H1 (cell line): Measurements from ENCODE around the gene RGS14. TPM values are rescaled to one million over a fixed set of nuclear protein-coding genes. Genes with fewer than 3 reads are reported as not detected.

Source experiments
- CTCF ChIA-PET: fragments of 300-600 bp; sonication (Branson Sonifier 250); formaldehyde crosslinking; loops from one replicate; lab custom pipeline; 2021; ENCODE audit not compliant: partially characterized antibody; lab: Charles Lee
- POLR2A ChIA-PET: fragments of 300-600 bp; sonication (Branson Sonifier 250); formaldehyde crosslinking; loops from one replicate; lab custom pipeline; 2021; ENCODE audit warnings: inconsistent platforms; ENCODE audit not compliant: partially characterized antibody; lab: Charles Lee
- DNase-seq, 2 experiments: peaks; one replicate each; pipeline versions ENCODE4 v3.0.0 to v3.0.0-alpha.2; 2010 to 2022; ENCODE audit warnings: low spot score in 2 of 2, low read depth in 1 of 2, mixed read lengths in 1 of 2
- FAIRE-seq: peaks from 2 replicates; lab custom pipeline; 2011; peaks lifted over from hg19 to GRCh38; lab: Jason Lieb, UNC
- H2AFZ ChIP-seq: 2 replicates; pipeline ENCODE4 v1.8.1; 2012; ENCODE audit warnings: low read length, inconsistent platforms
- H2AK5ac ChIP-seq: 2 replicates; pipeline ENCODE4 v1.6.1; 2013; ENCODE audit warnings: low read depth, low read length
- H2BK120ac ChIP-seq: replicated peaks from 2 replicates; pipeline ENCODE3; 2013; ENCODE audit warnings: low read depth, low read length, inconsistent platforms
- H2BK12ac ChIP-seq: 2 replicates; pipeline ENCODE4 v1.6.1; 2013; ENCODE audit warnings: low read depth, low read length
- H2BK15ac ChIP-seq: 2 replicates; pipeline ENCODE4 v1.6.1; 2013; ENCODE audit warnings: low read length
- H2BK20ac ChIP-seq: 2 replicates; pipeline ENCODE4 v1.6.1; 2013; ENCODE audit warnings: low read length
- H2BK5ac ChIP-seq: 2 replicates; pipeline ENCODE4 v1.6.1; 2013; ENCODE audit warnings: low read depth, low read length
- H3K14ac ChIP-seq: 2 replicates; pipeline ENCODE4 v1.6.1; 2013; ENCODE audit warnings: inconsistent platforms; ENCODE audit not compliant: insufficient read length
- H3K18ac ChIP-seq: 2 replicates; pipeline ENCODE4 v1.6.1; 2013; ENCODE audit warnings: low read length; ENCODE audit errors: extremely low read depth
- H3K23ac ChIP-seq: 2 replicates; pipeline ENCODE4 v1.6.1; 2013; ENCODE audit warnings: inconsistent platforms; ENCODE audit not compliant: insufficient read length
- H3K23me2 ChIP-seq: 2 replicates; pipeline ENCODE4 v1.6.1; 2013; ENCODE audit warnings: low read depth, low read length
- H3K27ac ChIP-seq: 2 replicates; pipeline ENCODE4 v1.6.1; 2011; ENCODE audit warnings: low read depth, low read length, inconsistent platforms
- H3K27me3 ChIP-seq, 4 experiments: replicated peaks in 1 of 4; 1 replicate in 1 of 4; 2 replicates in 3 of 4; pipeline versions ENCODE4 v1.6.1 to v1.8.1; 2011 to 2013; ENCODE audit warnings: low read length in 3 of 4, mild to moderate bottlenecking in 3 of 4, inconsistent platforms in 2 of 4, mixed read lengths in 2 of 4, moderate library complexity in 1 of 4; ENCODE audit not compliant: control insufficient read depth in 3 of 4, insufficient read depth in 3 of 4; ENCODE audit errors: extremely low read depth in 1 of 4
- H3K36me3 ChIP-seq, 4 experiments: 2 replicates each; pipeline versions ENCODE4 v1.6.1 to v1.8.1; 2011 to 2013; ENCODE audit warnings: mild to moderate bottlenecking in 4 of 4, low read length in 3 of 4, moderate library complexity in 2 of 4, control low read depth in 1 of 4, inconsistent platforms in 1 of 4; ENCODE audit not compliant: insufficient read depth in 4 of 4, control insufficient read depth in 2 of 4
- H3K4ac ChIP-seq: replicated peaks from 2 replicates; pipeline ENCODE3; 2013; ENCODE audit warnings: low read length, low read depth, mixed read lengths, inconsistent platforms; ENCODE audit not compliant: insufficient read length
- H3K4me1 ChIP-seq, 4 experiments: replicated peaks in 1 of 4; 1 replicate in 1 of 4; 2 replicates in 3 of 4; pipeline versions ENCODE4 v1.6.1 to v1.8.1; 2011 to 2013; ENCODE audit warnings: low read length in 3 of 4, inconsistent platforms in 2 of 4, mixed read lengths in 1 of 4; ENCODE audit not compliant: insufficient read depth in 4 of 4, control insufficient read depth in 3 of 4
- H3K4me2 ChIP-seq, 2 experiments: 2 replicates each; pipeline versions ENCODE4 v1.6.1 to v1.8.1; 2011 to 2013; ENCODE audit warnings: low read depth in 2 of 2, low read length in 2 of 2, control low read depth in 1 of 2, inconsistent platforms in 1 of 2, mild to moderate bottlenecking in 1 of 2; ENCODE audit not compliant: insufficient read depth in 1 of 2
- H3K4me3 ChIP-seq, 4 experiments: fragments of 200-600, 300-600 bp in 1 of 4; sonication (generic), shearing (Covaris generic), sonication (Bioruptor Twin) in 1 of 4; 2 replicates each; pipeline versions ENCODE4 v1.5.1 to v1.8.1; 2011 to 2016; ENCODE audit warnings: low read length in 4 of 4, low read depth in 3 of 4, control low read depth in 2 of 4, inconsistent platforms in 2 of 4, mild to moderate bottlenecking in 2 of 4, mixed read lengths in 1 of 4, moderate library complexity in 1 of 4; ENCODE audit not compliant: insufficient read depth in 2 of 4; ENCODE audit errors: extremely low read depth in 1 of 4
- H3K56ac ChIP-seq: replicated peaks from 2 replicates; pipeline ENCODE3; 2013; ENCODE audit warnings: low read depth, mild to moderate bottlenecking, mixed read lengths, low read length, inconsistent platforms; ENCODE audit not compliant: insufficient read length
- H3K79me1 ChIP-seq: 2 replicates; pipeline ENCODE4 v1.6.1; 2013; ENCODE audit warnings: low read depth, low read length, control low read depth
- H3K79me2 ChIP-seq, 2 experiments: 2 replicates each; pipeline versions ENCODE4 v1.6.1 to v1.8.1; 2012 to 2013; ENCODE audit warnings: low read length in 2 of 2, mild to moderate bottlenecking in 2 of 2, inconsistent platforms in 1 of 2; ENCODE audit not compliant: insufficient read depth in 2 of 2, control insufficient read depth in 1 of 2
- H3K9ac ChIP-seq, 4 experiments: replicated peaks in 1 of 4; 1 replicate in 1 of 4; 2 replicates in 3 of 4; pipeline versions ENCODE4 v1.6.1 to v1.8.1; 2011 to 2013; ENCODE audit warnings: low read depth in 3 of 4, low read length in 3 of 4, control low read depth in 2 of 4, mild to moderate bottlenecking in 2 of 4, moderate library complexity in 2 of 4, inconsistent platforms in 1 of 4; ENCODE audit errors: extremely low read depth in 1 of 4
- H3K9me3 ChIP-seq, 2 experiments: 2 replicates each; pipeline versions ENCODE4 v1.6.1 to v1.8.1; 2012 to 2013; ENCODE audit warnings: mild to moderate bottlenecking in 2 of 2, moderate library complexity in 2 of 2, control low read depth in 1 of 2, inconsistent platforms in 1 of 2, low read depth in 1 of 2, low read length in 1 of 2, mixed read lengths in 1 of 2; ENCODE audit not compliant: insufficient read depth in 2 of 2
- H4K20me1 ChIP-seq, 2 experiments: replicated peaks in 1 of 2; 2 replicates each; pipeline versions ENCODE3 to v1.8.1; 2011 to 2013; ENCODE audit warnings: inconsistent platforms in 2 of 2, low read length in 2 of 2, mild to moderate bottlenecking in 1 of 2; ENCODE audit not compliant: insufficient read depth in 2 of 2, control insufficient read depth in 1 of 2
- H4K5ac ChIP-seq: 2 replicates; pipeline ENCODE4 v1.6.1; 2013; ENCODE audit warnings: low read length, low read depth, mixed read lengths, inconsistent platforms; ENCODE audit not compliant: insufficient read length
- H4K8ac ChIP-seq: 2 replicates; pipeline ENCODE4 v1.8.0; 2013; ENCODE audit warnings: mild to moderate bottlenecking, moderate library complexity, low read length, inconsistent platforms; ENCODE audit not compliant: insufficient read depth; ENCODE audit errors: extremely low read depth
- H4K91ac ChIP-seq: replicated peaks from 2 replicates; pipeline ENCODE3; 2013; ENCODE audit warnings: low read length, mixed read lengths, inconsistent platforms; ENCODE audit not compliant: insufficient read length
- ASH2L ChIP-seq: fragments of 200-600, 300-600 bp; sonication (generic); IDR thresholded peaks from one replicate; pipeline ENCODE4 v1.7.1; 2017; ENCODE audit warnings: low read length
- ATF2 ChIP-seq: IDR thresholded peaks from 2 replicates; pipeline ENCODE4 v1.6.1; 2012; ENCODE audit warnings: low read length, inconsistent platforms
- CBX8 ChIP-seq: fragments of 300-800, 300-1000 bp; sonication (generic); IDR thresholded peaks from 2 replicates; pipeline ENCODE4 v1.7.1; 2016; ENCODE audit warnings: low read depth, low read length, borderline replicate concordance
- KDM1A ChIP-seq: fragments of 200-600, 300-600 bp; sonication (generic); IDR thresholded peaks from 2 replicates; pipeline ENCODE4 v1.7.1; 2016; ENCODE audit warnings: mild to moderate bottlenecking, low read length, borderline replicate concordance
- TCF12 ChIP-seq: IDR thresholded peaks from 2 replicates; pipeline ENCODE4 v1.6.1; 2011; ENCODE audit warnings: low read depth, mild to moderate bottlenecking, low read length
- WGBS, 2 experiments: shearing (Covaris generic) in 1 of 2; methylation state at CpG; one replicate each; pipeline versions ENCODE4 v1.1.6 to v1.1.7; 2013 to 2015; ENCODE audit warnings: low lambda C conversion rate in 2 of 2, mixed read lengths in 2 of 2, inconsistent platforms in 1 of 2, low coverage in 1 of 2, missing lambda C conversion rate in 1 of 2; ENCODE audit not compliant: insufficient replicate concordance in 2 of 2, insufficient coverage in 1 of 2, insufficient read length in 1 of 2; ENCODE audit errors: extremely low coverage in 1 of 2, missing lambda C conversion rate in 1 of 2; 5-methylcytosine and 5-hydroxymethylcytosine counted together
- polyA plus RNA-seq, 7 experiments: library from polyadenylated mRNA; depleted of rRNA in 3 of 7; stranded (reverse) in 5 of 7; unstranded in 2 of 7; fragments of >200 nt in 5 of 7; fragments of 200-250 nt in 2 of 7; gene quantifications; 1 replicate in 5 of 7; 2 replicates in 1 of 7; 4 replicates in 1 of 7; pipeline versions ENCODE4 v1.2.1 to v1.2.3, GENCODE V29; 2011 to 2013; ENCODE audit warnings: missing spikeins in 2 of 7, mixed read lengths in 2 of 7
- total RNA-seq: library from RNA; stranded (reverse); fragmentation: NEBNext Ultra II Directional; extraction: Animal tissue kit (Norgen Biotek cat#: 25700); gene quantifications from 2 replicates; pipeline ENCODE4 v1.2.1, GENCODE V29; 2021

Gene RGS14
- total and polyA plus RNA-seq, 2 of the 8 experiments (the other 6 are each of a cell fraction or from before 2014, with no cell fraction given) = 24.4 to 46.1 TPM

DNA sequence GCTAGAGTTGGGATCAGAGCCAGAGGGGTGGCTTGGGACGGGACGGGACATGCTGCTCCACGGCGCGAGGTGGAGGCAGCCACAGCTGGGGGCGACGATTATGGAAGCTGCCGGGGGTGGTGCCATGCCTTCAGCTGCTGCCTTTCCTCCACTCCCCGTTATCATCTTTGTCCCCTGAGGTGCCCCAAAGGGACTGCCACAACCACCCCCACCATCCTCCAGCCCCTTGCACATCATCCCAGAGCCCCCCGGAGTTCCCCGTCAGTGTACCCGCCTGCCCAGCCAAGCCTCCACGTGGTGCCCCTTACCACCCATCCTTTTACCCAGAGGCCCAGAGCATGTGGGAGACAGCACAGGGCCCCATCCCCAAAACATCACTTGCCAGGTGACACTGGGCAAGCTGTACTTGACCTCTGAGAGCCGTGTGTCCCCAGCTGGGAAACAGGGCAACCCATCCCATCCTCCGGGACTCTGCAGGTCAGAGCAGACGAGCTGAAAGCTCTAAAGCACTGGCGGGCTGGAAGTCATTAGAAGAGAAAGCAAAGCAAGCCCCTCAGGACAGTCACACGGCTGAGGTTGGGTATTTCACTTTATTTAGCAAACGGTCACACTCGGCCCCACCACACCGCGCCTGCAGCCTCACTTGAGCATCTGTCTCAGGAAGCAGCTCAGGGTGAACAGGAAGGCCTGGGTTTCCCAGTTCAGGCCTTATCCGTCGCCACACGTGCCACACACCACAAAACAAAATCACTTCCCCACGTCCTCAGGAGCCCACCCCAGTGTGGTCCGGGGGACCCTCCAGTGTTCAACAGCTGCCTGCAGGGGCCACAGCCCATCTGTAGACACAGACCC is 26.5 kb upstream of the RGS14 start:
- Histone ChIP-seq H3K79me1 (no peaks in the 10 kb centered on the region), H2BK12ac (no peak overlapping the region), H3K27me3 (no peaks in the 10 kb centered on the region), H3K56ac (no peak overlapping the region), H2BK5ac (no peak overlapping the region), H2BK15ac (no peak overlapping the region), H3K18ac (no peak overlapping the region), H3K4me2 (no peak overlapping the region), H2BK120ac (no peak overlapping the region), H3K4ac (no peak overlapping the region), H3K36me3 (peaks cover 14 to 27% (median 21%) of the 10 kb centered on the region in 4 experiments), H3K14ac (no peak overlapping the region), H3K4me1 (peaks cover 0 to 2% (median 0%) of the 10 kb centered on the region in 4 experiments; a peak in 4 of 7 replicates), H3K9ac (no peak overlapping the region), H2AFZ (no peak overlapping the region), H3K4me3 (no peak overlapping the region), H4K8ac (no peak overlapping the region), H3K79me2 (no peaks in the 10 kb centered on the region), H3K23ac (no peak overlapping the region), H2AK5ac (no peak overlapping the region), H4K20me1 (peaks cover 0 to 6% of the 10 kb centered on the region in 2 experiments), H4K5ac (no peak overlapping the region), H2BK20ac (no peak overlapping the region), H3K27ac (no peak overlapping the region), H3K9me3 (no peaks in the 10 kb centered on the region), H3K23me2 (no peaks in the 10 kb centered on the region), H4K91ac (no peak overlapping the region)
- FAIRE-seq = no peak
- ChIA-PET POLR2A (interaction anchor here (1.2 to 2.5 kb wide), 4 partner anchors 13 to 119 kb away, joined by 4 to 7 read pairs (median 5); partner anchors contain the start of gene LMAN2), CTCF (interaction anchor here (1.2 to 10.3 kb wide), 4 partner anchors 14 to 73 kb away, joined by 3 to 100 read pairs (median 5); no protein-coding TSS in a partner anchor)
- no peak for DNase-seq
- WGBS, 2 experiments = 94% methylated on average over 27 of the region's 27 CpGs; no CpG with 5 or more reads in 1 of the 2 experiments
- no peak for TF ChIP-seq ASH2L
- TF ChIP-seq CBX8 = no peak
- TF ChIP-seq KDM1A = no peak
- no peak for TF ChIP-seq ATF2
- no peak for TF ChIP-seq TCF12
